NCI-H1436 treated with DMSO at 0.1 percent for 48 hours (cell line): Measurements from ENCODE around the gene KRT82.
"Not testable (repeated sequence)": the region's sequence is repeated elsewhere in the genome, so short reads cannot be mapped to it uniquely, and the experiment has no call there.

Experiments
- DNase-seq: peaks from one replicate; lab custom pipeline; 2025; lab: John Stamatoyannopoulos, UW

The KRT82 gene

GRCh38 chr12:52360106-52360662 lies 46.0 kb downstream of the KRT82 start:
- DNase-seq: no peak

- no peak for DNase-seq
Observed at GRCh38 chr12:52359621-52360061, 46.5 kb downstream of the KRT82 start.

DNA sequence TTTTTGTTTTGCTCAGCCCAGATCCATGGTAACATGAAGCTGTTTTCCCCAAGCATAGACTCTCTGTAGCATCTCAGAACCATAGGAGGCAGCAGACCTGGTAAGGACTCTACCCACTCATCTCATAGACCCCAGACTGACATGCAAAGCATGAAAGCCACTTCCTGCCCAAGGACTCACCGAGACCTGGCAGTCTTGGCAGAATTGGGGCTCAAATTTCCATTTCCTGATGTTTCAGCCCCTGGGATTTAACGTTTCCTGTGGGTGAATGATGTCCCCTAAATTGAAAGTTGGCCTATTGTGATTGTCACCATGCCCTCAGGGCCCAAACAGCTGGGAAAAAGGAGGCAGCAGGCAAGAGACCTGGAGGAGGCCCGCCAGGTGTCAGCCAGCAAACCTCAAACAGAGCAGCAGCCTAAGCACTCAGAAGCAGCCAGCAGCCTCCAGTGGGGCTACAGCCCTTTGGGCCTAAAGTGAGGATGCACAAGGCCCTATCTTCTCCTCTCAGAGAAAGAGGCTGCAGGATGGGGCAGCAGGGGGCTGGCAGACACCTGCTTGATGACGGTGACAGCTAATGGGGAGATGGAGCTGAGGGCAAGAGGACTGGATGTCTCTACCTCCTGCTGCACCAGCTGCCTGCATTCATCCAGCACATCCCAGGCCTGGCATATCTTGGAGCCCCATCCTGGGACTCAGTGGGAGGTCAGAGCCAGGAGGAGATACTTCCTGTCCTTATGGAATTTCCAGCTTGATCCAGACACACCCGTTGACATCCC lies 47.4 kb downstream of the KRT82 start:
- DNase-seq: no peak

GRCh38 chr12:52356762-52357580 lies 49.2 kb downstream of the KRT82 start:
- DNase-seq: no peak

DNA sequence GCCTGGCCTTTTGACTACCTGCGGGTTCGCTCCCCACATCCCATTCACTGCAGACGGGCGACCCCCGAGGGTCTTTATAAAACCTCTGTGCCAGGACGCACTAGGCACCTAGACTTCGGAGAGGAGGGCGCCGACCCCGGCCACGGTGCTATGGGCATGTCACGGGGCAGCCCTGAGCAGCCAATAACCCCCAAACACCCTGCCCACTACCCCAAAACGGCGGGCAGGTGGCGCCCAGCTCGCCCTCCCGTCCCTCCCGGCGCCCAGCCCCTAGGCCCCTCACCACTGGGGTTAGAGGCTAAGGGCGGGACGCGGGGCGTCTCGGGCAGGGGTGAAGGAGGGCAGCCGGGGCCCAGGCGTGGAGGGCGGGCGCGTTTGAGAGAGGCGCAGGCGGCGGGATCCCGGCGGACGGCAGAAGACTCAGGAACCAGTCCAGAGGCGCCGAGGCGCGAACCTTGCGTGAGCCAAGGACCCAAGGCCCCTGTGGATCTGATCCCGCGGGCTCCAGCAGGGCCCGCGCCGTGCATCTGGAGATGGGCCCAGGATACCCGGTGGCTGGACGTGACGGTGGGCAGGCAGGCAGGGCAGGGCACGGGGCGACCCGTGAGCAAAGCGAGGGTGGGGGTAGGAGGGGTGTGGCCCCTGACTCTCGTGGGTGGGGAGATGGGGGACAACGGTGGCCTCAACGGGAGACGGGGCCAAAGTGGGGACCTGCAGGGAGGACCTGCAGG lies 49.9 kb downstream of the KRT82 start:
- no peak for DNase-seq

DNA sequence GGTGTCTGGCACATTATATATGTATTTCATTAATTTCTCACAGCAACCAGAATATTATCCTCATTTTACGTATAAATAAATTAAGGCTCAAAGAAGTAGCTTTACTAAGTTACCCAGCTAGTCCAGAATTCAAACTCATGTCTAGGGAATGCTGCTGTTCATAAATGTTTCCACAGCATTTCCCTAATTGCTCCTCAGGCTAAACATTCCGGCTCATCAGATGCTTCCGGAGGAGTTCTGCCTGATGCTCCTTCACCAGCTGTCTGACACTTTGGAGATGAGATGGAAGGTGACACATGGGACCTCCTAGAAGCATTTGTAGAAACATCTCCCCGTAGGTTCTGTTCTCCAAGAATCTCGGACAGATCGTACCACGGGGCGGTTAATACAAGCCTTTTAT lies 51.0 kb downstream of the KRT82 start:
- DNase-seq: no peak

GRCh38 chr12:52354200-52354599 lies 51.9 kb downstream of the KRT82 start:
- DNase-seq: no peak

- DNase-seq: no peak
Observed at GRCh38 chr12:52353766-52354165, 52.4 kb downstream of the KRT82 start.

DNA sequence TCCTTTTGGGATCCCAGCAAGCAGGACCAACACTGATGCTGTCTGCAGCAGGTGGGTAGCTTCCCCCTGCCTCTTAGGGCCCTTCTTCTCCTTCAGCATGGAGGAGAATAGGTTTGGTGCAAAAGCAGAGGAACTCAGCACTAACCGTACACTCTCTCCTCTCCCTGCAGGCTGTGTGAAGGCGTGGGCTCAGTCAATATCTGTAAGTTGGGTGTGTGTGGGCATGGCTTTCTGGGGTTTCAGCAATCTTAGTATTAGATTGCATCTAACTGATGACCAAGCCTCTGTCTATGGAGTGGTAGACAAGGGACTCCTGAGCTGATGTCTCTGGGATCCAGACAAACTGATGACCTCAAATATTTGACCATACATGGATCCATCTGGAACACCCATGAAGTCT lies 53.2 kb downstream of the KRT82 start:
- DNase-seq: no peak

DNA sequence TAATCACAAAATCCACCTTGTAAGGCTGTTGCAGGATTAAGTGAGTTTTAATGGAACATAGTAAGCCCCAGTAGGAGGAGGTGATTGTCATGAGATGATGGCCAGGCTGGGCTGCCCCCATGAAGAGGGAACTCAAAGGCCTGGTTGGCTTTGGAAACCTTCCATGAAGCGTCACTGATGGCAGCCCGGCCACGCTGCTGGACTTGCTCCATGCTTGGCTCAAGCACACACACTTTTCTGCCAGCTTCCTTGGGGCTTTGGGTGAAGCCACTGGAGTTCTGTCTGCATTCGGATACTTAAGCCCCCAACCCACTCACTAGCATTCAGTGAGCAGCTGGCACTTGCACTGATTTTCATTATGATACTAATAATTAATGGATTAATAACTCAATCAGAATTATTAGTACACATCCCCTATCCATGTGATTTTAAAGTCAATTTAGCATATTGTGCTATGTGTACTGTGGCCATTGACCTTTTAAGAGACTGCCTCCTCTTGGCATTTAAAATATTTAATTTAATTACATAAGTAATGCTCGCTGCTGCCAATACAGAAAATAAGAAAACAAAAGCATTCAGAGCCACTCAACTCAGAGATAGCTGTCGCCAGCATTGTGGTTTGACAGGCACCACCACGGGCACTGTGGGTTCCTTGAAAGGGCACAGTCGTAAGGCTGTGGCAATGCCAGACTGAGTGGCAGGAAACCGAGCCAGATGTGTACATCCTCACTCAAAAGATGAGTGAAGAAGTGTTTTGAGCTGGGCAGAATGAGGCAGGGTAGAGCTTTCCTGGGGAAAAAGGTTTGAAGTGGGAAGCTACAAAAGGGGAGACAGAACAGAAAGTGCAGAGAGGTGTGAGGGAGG lies 54.7 kb downstream of the KRT82 start:
- no peak for DNase-seq

DNA sequence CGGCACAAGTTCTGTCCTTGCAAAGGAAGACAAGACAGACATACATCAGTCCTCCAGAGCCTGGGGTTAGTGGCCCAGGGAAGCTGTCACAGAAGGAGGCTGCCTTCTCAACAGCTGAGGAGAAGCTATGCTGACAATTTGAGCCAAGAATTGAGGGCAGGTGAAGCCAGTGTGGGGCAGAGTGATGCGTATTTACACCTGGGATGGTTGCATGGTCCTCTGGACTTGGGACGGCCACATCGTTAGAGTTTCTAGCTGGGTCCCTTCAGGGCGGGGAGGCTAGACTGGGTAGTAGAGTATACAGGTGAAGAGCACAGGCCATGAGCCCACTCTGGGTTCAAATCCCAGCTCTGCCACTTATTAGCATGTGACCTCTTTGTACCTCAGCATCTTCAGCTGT lies 55.3 kb downstream of the KRT82 start:
- no peak for DNase-seq

- no peak for DNase-seq
Observed at GRCh38 chr12:52350021-52350620, 56.0 kb downstream of the KRT82 start.

GRCh38 chr12:52349196-52349595 lies 56.9 kb downstream of the KRT82 start:
- DNase-seq: no peak

- no peak for DNase-seq
Observed at GRCh38 chr12:52347551-52348510, 58.3 kb downstream of the KRT82 start.

- DNase-seq: no peak
Observed at GRCh38 chr12:52347016-52347415, 59.1 kb downstream of the KRT82 start.

GRCh38 chr12:52346593-52346992 lies 59.5 kb downstream of the KRT82 start:
- no peak for DNase-seq

DNA sequence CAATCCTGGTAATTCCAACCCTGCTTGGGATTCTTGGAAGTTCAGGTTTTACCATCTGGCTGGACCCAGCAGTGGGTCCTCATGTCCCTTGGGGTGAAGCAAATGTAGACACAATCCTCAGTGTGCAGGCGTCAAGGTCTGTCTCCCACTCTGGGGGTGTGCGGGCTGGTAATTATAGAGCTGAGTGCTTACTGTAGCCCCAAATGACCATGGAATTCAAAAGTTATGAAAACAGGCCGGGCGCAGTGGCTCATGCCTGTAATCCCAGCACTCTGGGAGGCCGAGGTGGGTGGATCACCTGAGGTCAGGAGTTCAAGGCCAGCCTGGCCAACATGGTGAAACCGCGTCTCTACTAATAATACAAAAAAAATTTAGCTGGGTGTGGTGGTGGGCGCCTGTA lies 61.1 kb downstream of the KRT82 start:
- not testable (repeated sequence) for DNase-seq

DNA sequence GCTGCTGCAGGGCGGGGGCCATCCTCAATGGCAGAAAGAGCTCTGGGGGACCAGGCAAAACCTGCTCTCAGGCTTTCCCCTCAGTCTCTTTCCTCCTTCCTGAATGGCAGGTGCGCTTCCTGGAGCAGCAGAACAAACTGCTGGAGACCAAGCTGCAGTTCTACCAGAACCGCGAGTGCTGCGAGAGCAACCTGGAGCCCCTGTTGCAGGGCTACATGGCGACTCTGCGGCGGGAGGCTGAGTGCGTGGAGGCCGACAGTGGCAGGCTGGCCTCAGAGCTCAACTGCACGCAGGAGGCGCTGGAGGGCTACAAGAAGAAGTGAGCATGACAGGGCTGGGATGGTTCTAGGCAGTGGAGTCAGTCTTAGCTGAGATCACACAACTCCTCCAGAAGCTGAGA lies 62.0 kb downstream of the KRT82 start:
- no peak for DNase-seq
